Measurements from ENCODE around the gene NR2F2.

The NR2F2 gene

DNA sequence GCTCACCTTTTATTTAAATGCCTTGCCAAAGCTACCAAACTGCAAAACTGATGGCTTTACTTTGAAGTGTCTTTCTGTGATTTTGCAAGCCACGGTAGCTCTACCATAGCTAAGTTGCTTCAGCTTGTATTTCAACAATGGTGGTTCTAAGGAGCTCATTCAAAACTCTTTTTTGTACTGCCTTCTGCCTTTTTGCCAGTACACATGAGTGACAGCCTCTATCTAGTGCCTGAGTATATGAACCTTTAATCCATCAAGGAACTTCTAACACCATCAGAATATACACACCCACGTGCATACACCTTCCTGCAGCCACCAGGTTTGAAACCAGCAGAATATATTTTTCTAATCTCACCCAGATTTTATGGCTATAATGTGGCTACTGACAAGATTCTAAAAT lies 10.4 kb upstream of the NR2F2 start:
- no peak for FAIRE-seq

DNA sequence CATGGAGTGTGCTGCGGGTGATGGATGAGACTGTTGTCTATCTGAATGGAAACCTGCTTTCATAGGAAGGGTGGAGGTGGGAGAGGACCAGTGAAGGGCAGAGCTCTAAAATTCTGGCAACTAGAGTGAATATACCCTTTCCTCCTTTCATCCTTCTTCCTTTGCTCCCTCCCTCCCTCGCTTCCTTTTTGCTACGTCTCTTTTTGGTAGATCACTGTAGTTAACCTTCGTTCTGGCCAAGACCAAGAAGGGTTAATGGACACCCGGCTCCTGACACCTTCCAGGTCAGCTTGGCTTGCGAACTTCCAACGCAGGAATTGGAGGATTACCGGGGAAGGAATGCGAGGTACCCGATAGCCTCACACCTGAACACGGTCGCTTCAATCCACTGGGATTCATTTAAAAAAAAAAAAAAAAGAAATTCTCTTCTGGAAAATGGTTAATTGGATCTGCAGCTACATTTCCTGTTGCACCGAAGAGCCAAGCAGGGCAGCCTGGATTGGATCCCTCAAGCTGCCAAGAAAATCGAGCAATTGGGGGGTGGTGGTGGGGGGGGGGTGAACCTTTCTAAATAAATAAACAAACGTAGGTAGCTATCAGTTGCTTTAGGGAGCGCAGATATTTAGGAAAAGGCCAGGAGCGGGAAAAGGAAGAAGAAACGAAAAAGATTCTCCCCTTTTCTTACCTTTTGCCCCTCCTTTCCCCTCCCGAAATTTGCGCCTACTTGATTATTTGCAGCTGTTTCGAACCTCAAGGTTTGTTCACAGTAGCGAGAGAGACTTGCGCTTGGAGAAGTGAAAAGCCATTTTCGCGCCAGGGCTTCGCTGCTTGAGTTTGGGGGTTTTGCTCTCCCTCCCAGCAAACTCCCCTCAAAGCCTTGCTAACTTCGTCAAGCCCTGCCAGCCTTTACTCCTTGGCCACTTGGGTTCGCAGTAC lies 9.5 kb upstream of the NR2F2 start:
- no peak for FAIRE-seq

- FAIRE-seq = no peak
These were observed 8.6 kb upstream of the NR2F2 start for GRCh38 chr15:96321639-96322535.

- no peak for FAIRE-seq
These were observed 7.8 kb upstream of the NR2F2 start for GRCh38 chr15:96322536-96323318.

- no peak for FAIRE-seq
These were observed 7.0 kb upstream of the NR2F2 start for GRCh38 chr15:96323319-96324145.

DNA sequence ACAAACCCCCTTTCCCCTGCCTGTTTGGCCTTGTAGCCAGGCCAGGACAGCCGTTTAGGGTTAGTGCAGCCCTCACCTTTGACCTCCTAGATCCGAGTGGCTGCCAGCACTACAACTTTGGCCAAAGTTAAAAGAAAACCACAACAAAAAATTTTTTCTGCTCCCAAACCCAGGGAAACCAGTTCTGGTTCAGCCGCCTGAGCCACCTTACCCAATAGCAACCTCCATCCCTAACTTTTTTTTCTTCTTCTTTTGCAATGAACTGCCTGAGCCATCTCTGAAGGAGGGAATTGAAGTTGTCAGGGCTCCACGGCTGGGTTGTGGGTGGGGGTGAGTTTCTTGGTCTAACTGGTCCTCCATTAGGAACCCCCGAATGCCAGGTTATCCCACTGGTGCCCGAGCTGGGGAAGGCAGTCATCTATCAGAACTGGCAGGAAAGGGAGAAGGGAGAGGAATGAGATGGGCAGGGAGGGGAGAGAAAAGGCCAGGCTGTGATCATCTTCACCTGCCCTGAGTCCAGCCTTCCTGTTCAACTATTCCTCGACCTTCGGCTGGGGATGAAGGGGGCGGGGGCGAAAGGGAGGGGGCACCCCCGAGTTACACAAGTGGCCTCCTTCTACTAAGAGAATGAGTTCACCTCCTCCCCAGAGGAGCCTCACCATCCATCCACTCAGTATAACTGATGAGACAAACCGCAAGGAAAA lies 6.2 kb upstream of the NR2F2 start:
- no peak for FAIRE-seq

DNA sequence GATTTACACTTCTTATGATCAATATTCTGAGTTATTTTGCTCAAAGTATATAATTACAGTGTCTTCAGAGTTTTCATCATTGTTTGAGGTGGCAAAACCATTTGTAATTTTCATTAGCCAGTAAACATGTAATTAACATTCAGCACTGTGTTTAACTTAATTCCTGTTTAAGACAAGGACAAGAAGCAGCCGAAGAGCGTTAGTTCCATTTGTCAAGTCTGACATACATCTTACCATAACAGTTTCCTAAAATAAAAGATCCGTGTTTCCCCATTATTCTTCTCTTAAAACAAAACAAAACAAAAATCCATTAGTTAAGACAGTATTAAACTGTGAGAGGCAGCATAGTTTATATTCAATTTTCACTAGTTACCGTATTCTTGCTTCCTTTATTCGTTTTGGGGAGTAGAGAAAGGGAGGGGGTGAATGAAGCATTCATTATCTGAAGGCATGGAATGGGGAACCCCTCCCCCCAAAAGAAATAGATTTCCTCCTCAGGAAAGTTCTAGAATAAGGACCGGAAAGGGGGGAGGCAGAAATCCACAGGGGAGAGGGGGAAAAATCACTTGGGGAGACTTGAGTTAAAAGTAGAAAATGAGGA lies 5.5 kb upstream of the NR2F2 start:
- FAIRE-seq = no peak

GRCh38 chr15:96325541-96326327 lies 4.8 kb upstream of the NR2F2 start:
- no peak for FAIRE-seq

- no peak for FAIRE-seq
These were observed 4.0 kb upstream of the NR2F2 start for GRCh38 chr15:96326328-96327154.

DNA sequence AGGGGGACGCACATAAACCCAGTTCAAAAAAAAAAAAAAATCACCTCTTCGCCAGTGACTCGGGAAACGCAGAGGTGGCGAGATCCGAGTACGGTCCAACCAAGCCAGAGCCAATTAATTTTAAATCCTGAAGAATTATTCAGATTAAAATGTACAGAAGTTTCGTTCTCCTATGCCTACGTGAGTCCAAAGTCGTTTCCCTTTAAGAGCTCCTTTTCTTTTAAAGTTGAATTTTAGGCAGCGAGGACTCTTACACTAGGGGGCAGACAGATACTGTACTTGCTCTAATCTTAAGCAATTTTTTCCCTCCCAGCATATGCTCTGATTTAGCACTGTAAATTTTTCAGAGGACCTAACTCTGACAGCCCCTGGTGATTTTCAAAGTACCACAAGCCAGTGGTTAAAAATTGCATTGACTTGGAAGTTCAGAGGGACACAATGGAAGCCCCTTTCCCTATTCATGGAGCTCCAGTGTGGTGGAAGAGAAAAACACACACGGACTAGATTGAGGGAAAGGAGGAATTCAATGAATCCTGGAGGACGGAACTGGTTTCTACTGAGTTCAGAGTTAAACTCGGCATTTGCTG lies 3.3 kb upstream of the NR2F2 start:
- FAIRE-seq = peak; percentile 97

DNA sequence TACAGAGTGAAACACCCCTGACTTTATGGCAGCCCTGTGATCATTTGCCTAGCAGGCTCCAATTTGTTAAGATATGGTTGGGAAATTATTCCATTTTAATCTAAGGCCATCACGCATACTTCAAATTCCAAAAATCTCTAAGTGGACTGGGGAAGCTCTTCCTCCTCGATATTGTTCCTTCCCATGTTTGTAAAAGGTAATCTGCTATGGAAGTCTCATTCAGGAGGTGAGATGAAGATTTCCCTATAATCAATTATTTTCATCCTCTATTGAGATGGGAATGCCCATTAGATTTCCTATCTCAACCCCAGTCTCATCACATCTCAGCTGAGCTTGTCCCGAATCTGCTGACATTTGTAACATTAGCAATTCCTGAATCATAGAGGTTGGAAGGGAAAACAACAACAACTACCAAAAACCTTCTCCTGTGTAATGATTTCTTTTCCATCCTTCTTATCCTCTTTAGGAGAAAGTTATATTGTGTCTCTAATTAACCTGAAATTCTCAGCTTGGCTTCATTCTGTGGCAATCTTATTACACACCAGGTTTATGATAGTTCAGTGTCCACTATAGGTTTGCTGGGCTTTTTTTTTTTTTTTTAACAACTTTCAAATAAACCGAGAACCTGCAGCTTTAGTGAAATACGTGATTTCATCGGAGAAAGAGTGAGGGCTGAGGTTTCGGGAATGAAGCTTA lies 2.2 kb upstream of the NR2F2 start:
- no peak for FAIRE-seq

GRCh38 chr15:96328877-96329195 lies 1.7 kb upstream of the NR2F2 start:
- no peak for FAIRE-seq

- FAIRE-seq = no peak
These were observed 1.0 kb upstream of the NR2F2 start for GRCh38 chr15:96329403-96329981.

DNA sequence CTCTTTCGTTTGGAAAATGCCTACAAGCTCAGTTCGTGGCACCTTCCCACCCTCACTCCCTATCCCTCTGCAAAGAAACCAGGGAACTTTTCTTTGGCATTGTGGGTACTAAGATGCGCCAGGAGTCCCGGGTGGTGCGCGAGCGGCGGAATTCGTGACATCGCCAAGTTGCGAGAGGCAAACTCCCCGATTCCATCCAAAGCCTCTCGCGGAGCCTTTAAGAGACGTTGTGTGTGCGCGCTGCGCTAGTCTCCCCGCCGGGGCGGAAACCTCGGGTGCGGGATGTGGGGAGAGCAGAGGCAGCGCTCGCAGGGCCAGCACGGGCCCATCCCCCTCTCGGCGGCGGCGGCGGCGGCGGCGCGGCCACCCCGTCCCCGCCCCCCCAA lies 443 bp upstream of the NR2F2 start:
- FAIRE-seq = no peak

- no peak for FAIRE-seq
These were observed 844 bp downstream of the NR2F2 start for GRCh38 chr15:96331144-96331944.

- FAIRE-seq = no peak
These were observed 1.6 kb downstream of the NR2F2 start for GRCh38 chr15:96331945-96332636.

Data from A204.1 (cell line).